Activated T-cell treated with anti-CD3 and anti-CD28 coated beads for 1 hour (primary cell): Measurements from ENCODE around the gene VIT.
"Not testable (repeated sequence)": the region's sequence is repeated elsewhere in the genome, so short reads cannot be mapped to it uniquely, and the experiment has no call there.

Source experiments
- DNase-seq: peaks from one replicate; pipeline ENCODE4 v3.0.0-alpha.2; 2020; ENCODE audit warnings: low read depth

VIT gene

GRCh38 chr2:36678856-36679255 lies 17.7 kb upstream of the VIT start:
- no peak for DNase-seq

GRCh38 chr2:36680012-36680411 lies 16.5 kb upstream of the VIT start:
- DNase-seq, result no peak

GRCh38 chr2:36682562-36682961 lies 13.9 kb upstream of the VIT start:
- DNase-seq, result no peak

GRCh38 chr2:36683002-36683401 lies 13.5 kb upstream of the VIT start:
- DNase-seq, result no peak

GRCh38 chr2:36688291-36688690 lies 8.2 kb upstream of the VIT start:
- not testable (repeated sequence) for DNase-seq

- not testable (repeated sequence) for DNase-seq
Observed at GRCh38 chr2:36689013-36689412, 7.5 kb upstream of the VIT start.

GRCh38 chr2:36692121-36692520 lies 4.4 kb upstream of the VIT start:
- no peak for DNase-seq

GRCh38 chr2:36693825-36694224 lies 2.7 kb upstream of the VIT start:
- DNase-seq, result no peak

GRCh38 chr2:36695746-36696415 lies 626 bp upstream of the VIT start:
- no peak for DNase-seq

- no peak for DNase-seq
Observed at GRCh38 chr2:36697424-36698066, 1.0 kb downstream of the VIT start.

GRCh38 chr2:36698993-36699392 lies 2.5 kb downstream of the VIT start:
- DNase-seq, result no peak

- DNase-seq, result no peak
Observed at GRCh38 chr2:36700311-36700710, 3.8 kb downstream of the VIT start.

- no peak for DNase-seq
Observed at GRCh38 chr2:36701391-36701795, 4.9 kb downstream of the VIT start.

- no peak for DNase-seq
Observed at GRCh38 chr2:36701918-36702317, 5.4 kb downstream of the VIT start.

- DNase-seq, result no peak
Observed at GRCh38 chr2:36702781-36703180, 6.3 kb downstream of the VIT start.

GRCh38 chr2:36704475-36705150 lies 8.1 kb downstream of the VIT start:
- no peak for DNase-seq

GRCh38 chr2:36705326-36706020 lies 9.0 kb downstream of the VIT start:
- DNase-seq, result no peak

- no peak for DNase-seq
Observed at GRCh38 chr2:36706021-36706876, 9.7 kb downstream of the VIT start.

- DNase-seq, result no peak
Observed at GRCh38 chr2:36707050-36707449, 10.5 kb downstream of the VIT start.

GRCh38 chr2:36708041-36708741 lies 11.7 kb downstream of the VIT start:
- DNase-seq, result no peak

GRCh38 chr2:36710858-36711515 lies 14.5 kb downstream of the VIT start:
- DNase-seq, result no peak
